ENCODE results near the gene CAPN10.

Gene CAPN10

GRCh38 chr2:240563951-240564560 lies 22.5 kb upstream of the CAPN10 start:
- no peak for DNase-seq

- no peak for DNase-seq
Measured at GRCh38 chr2:240564561-240565332, 21.8 kb upstream of the CAPN10 start.

GRCh38 chr2:240565333-240566202 lies 21.0 kb upstream of the CAPN10 start:
- peak; percentile 86 to 87 for DNase-seq

- peak; percentile 92 to 93 for DNase-seq
Measured at GRCh38 chr2:240566203-240567136, 20.1 kb upstream of the CAPN10 start.

- DNase-seq, result no peak
Measured at GRCh38 chr2:240567137-240567871, 19.2 kb upstream of the CAPN10 start.

GRCh38 chr2:240567872-240568677 lies 18.5 kb upstream of the CAPN10 start, which contains the start of gene RNPEPL1:
Gene RNPEPL1 (plus strand): TSS chr2:240568484. CDS start chr2:240568587, 103 bp downstream.
- DNase-seq, result peak; percentile 31 to 41

GRCh38 chr2:240568678-240569522 lies 17.6 kb upstream of the CAPN10 start:
- DNase-seq, result peak; percentile 39 to 43

GRCh38 chr2:240569523-240569997 lies 17.0 kb upstream of the CAPN10 start:
- no peak for DNase-seq

GRCh38 chr2:240569998-240570530 lies 16.5 kb upstream of the CAPN10 start:
- DNase-seq, result no peak

GRCh38 chr2:240570531-240571313 lies 15.8 kb upstream of the CAPN10 start:
- DNase-seq, result no peak

- no peak for DNase-seq
Measured at GRCh38 chr2:240571314-240571973, 15.1 kb upstream of the CAPN10 start.

- no peak for DNase-seq
Measured at GRCh38 chr2:240572141-240573031, 14.1 kb upstream of the CAPN10 start.

GRCh38 chr2:240573071-240573515 lies 13.4 kb upstream of the CAPN10 start:
- DNase-seq, result no peak

- no peak for DNase-seq
Measured at GRCh38 chr2:240573516-240574385, 12.8 kb upstream of the CAPN10 start.

- no peak for DNase-seq
Measured at GRCh38 chr2:240574386-240575100, 12.0 kb upstream of the CAPN10 start.
